ENCODE measurements around the gene CELF4. TPM values are rescaled to one million over a fixed set of nuclear protein-coding genes. Genes with fewer than 3 reads are reported as not detected.
"Not testable (repeated sequence)": the region's sequence is repeated elsewhere in the genome, so short reads cannot be mapped to it uniquely, and the experiment has no call there.

Gene CELF4
- total RNA-seq, 2 donors from 2014 or later, result 1.4 TPM; not detected in 1

DNA sequence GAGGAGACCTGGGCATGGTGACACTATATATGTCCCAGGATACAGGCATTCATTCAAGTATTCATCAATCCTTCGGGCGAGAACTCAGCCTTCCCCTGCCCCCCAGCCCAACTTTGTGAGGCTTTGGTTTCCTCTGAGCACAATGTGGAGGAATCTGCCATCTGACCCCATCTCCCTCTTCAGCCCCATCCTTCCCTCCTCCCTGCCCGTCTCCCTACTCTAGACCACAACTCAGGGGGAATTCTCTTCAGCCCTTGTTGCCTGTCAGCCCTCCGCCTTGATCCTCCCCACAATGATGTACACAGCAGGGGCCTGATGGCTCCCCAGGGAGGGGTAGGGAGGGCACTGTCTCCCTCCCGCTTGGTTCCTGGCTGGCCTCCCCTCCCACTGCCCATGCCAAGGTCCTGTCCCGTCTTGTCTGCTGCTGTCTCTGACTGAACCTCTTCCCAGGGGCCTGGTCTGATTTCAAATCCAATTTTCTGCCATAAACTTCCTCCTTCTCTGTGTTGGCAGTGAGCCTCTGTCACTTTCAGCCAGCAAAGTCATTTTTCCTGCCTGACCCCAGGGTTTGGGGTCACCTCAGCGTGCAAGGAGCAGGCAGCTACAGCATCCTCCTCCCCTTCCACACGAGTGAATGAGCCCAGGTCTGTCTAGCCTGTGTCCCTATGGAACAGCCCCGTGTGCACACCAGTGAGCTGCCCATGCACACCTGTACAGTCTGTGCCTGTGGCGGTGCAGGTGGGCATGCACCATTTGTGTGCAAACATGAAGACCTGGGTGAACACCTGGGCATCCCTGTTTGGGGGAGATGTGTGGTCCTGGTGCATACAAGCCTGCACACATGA is 197.3 kb downstream of the CELF4 start:
- no peaks in the 10 kb centered on the region for H3K9me3 ChIP-seq
- no peak overlapping the region for H3K4me3 ChIP-seq
- TF ChIP-seq, protein P1, sequence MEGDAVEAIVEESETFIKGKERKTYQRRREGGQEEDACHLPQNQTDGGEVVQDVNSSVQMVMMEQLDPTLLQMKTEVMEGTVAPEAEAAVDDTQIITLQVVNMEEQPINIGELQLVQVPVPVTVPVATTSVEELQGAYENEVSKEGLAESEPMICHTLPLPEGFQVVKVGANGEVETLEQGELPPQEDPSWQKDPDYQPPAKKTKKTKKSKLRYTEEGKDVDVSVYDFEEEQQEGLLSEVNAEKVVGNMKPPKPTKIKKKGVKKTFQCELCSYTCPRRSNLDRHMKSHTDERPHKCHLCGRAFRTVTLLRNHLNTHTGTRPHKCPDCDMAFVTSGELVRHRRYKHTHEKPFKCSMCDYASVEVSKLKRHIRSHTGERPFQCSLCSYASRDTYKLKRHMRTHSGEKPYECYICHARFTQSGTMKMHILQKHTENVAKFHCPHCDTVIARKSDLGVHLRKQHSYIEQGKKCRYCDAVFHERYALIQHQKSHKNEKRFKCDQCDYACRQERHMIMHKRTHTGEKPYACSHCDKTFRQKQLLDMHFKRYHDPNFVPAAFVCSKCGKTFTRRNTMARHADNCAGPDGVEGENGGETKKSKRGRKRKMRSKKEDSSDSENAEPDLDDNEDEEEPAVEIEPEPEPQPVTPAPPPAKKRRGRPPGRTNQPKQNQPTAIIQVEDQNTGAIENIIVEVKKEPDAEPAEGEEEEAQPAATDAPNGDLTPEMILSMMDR (IDR thresholded peaks at IDR 0.05), result no peak
- H3K27me3 ChIP-seq, result no peaks in the 10 kb centered on the region
- intact Hi-C loops (cut with DNase I), result loop anchor here (10.0 kb wide), 1 partner anchor 64 kb away; no protein-coding TSS in a partner anchor
- H3K27ac ChIP-seq, result no peak overlapping the region
- no peak overlapping the region for H3K9ac ChIP-seq (ENCODE audit: low read depth in 2 of 2, low read length in 2 of 2)
- no peaks in the 10 kb centered on the region for H3K4me1 ChIP-seq
- no peaks in the 10 kb centered on the region for H3K36me3 ChIP-seq
- no peak for DNase-seq

DNA sequence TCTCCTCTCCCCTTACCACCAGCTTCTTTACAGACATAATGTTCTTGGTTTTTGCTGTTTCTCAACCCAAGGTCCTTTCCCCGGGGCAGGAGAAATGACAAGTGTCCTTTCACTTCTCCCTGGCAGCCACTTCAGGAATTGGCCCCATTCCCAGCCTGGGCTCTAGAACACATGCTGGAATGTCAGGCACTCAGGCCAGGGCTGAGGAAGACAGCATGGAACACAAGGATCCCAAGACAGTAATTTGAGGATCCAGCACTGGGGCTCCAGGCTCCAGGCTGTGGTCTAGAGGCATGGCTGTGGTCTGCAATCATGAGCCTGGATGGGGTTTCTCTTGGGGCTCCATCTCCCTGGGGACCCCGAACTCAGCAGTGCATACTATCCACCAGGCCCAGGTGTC is 201.4 kb downstream of the CELF4 start:
- Histone ChIP-seq H3K4me3 (no peak overlapping the region), H3K4me1 (no peaks in the 10 kb centered on the region), H3K9ac (ENCODE audit: low read depth in 2 of 2, low read length in 2 of 2) (no peak overlapping the region), H3K36me3 (no peaks in the 10 kb centered on the region), H3K27ac (no peak overlapping the region), H3K27me3 (no peaks in the 10 kb centered on the region), H3K9me3 (no peaks in the 10 kb centered on the region)
- DNase-seq, result no peak
- TF ChIP-seq, protein P1 (IDR thresholded peaks at IDR 0.05), result no peak
- intact Hi-C loops (cut with DNase I), result loop anchor here (10.0 kb wide), 1 partner anchor 59 kb away; no protein-coding TSS in a partner anchor

DNA sequence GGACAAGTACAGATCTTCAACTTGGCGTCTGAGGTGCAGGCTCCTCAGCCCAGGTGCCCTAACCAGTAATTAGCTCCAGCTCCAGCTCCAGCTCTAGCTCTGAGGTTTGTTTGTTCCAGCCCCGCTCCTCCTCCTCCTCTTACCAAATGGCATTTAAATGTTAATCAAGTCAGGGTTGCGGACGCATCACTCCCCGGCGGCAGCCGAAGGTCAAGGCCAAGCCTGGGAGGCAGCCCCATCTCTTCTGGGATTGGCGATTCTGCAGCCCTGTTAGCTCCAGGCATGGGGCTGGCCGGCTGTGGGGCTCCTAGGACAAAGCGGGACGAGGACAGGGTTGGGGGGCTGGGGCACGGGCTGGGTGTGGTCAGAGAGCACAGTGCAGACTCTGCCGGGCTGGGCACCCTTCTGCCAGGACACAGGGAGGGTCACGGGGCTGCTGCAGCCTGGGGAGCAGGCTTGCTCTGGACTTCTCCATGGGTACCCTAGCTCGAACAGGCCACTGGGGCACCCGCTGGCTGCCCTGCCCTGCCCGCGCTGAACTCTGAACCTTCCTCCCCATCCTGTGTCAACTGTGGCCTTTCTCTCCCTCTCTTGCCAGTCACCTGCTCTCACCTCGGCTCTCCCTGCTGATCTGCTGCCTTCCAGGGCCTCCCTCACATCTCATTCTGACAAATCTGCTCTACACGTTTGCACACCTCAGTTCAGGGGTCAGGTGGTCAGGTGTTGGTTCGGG is 203.3 kb downstream of the CELF4 start:
- TF ChIP-seq, protein P1 (IDR thresholded peaks at IDR 0.05), result no peak
- no peak overlapping the region for H3K9ac ChIP-seq (ENCODE audit: low read depth in 2 of 2, low read length in 2 of 2)
- no peaks in the 10 kb centered on the region for H3K9me3 ChIP-seq
- no peak for DNase-seq
- no peaks in the 10 kb centered on the region for H3K36me3 ChIP-seq
- H3K27ac ChIP-seq, result no peak overlapping the region
- no peaks in the 10 kb centered on the region for H3K27me3 ChIP-seq
- no peaks in the 10 kb centered on the region for H3K4me1 ChIP-seq
- intact Hi-C loops (cut with DNase I), result loop anchor here (10.0 kb wide), 1 partner anchor 58 kb away; no protein-coding TSS in a partner anchor
- no peak overlapping the region for H3K4me3 ChIP-seq

DNA sequence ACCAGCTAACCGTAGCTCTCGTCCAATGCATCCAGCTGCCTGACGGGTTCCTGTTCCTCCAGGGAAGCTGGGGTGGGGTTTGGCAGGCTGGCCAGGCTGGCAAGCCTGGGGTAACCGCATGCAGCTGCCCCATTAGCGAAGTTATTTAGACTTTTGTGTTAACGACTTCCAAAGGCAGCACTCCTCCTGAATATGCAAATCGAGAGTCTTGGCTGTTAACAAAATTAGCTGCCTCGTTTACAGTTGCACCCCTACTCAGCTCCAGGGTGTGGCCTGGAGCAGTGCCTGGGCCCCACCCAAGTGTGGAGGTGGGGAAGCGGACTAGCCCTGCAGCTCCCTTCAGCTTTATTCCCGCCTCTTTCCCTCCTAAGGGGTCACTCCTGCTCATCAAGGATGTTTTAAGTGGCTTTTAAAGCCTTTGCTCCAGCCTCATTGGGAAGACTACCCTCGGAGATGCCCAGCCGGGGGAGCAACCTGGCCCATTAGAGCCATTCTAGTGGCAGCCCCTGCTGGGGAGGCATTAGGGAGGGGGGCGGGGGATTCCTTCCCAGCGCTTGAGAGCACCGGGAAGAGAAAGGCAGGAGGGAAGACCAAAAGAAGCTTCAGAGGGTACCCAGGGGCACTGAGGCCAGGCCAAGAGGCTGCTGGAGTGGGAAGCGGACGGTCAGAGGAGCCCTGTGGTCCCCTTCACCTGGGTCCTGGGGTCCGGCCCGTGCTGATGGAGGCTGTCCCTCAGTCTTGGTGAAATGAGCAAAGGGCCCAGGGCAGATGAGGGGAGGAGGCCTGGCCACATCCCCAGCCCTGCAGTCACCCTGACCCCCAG is 204.1 kb downstream of the CELF4 start:
- Histone ChIP-seq H3K9ac (ENCODE audit: low read depth in 2 of 2, low read length in 2 of 2) (no peak overlapping the region), H3K4me1 (no peaks in the 10 kb centered on the region), H3K27me3 (no peaks in the 10 kb centered on the region), H3K9me3 (no peaks in the 10 kb centered on the region), H3K27ac (no peak overlapping the region), H3K4me3 (no peak overlapping the region), H3K36me3 (no peaks in the 10 kb centered on the region)
- intact Hi-C loops (cut with DNase I), result loop anchor here (10.0 kb wide), 1 partner anchor 57 kb away; no protein-coding TSS in a partner anchor
- TF ChIP-seq, protein P1 (IDR thresholded peaks at IDR 0.05), result no peak
- no peak for DNase-seq

DNA sequence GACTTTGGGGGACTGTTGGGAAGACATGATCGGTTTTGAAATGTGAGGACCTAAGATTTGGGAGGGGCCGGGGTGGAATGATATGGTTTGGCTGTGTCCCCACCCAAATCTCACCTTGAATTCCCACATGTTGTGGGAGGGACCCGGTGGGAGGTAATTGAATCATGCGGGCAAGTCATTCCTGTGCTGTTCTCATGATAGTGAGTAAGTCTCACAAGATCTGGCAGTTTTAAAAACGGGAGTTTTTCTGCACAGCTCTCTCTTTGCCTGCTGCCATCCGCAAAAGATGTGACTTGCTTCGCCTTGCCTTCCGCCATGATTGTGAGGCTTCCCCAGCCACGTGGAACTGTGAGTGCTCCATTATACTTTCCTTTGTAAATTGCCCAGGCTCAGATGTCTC is 207.5 kb downstream of the CELF4 start:
- H3K9ac ChIP-seq (ENCODE audit: low read depth in 2 of 2, low read length in 2 of 2); H3K36me3 ChIP-seq; H3K9me3 ChIP-seq; DNase-seq; H3K27me3 ChIP-seq; H3K4me1 ChIP-seq; H3K27ac ChIP-seq; H3K4me3 ChIP-seq; intact Hi-C loops (cut with DNase I): not testable (repeated sequence)

Data from colonic mucosa (tissue), 4 donors.